Peyer's patch (tissue), 4 donors: Measurements from ENCODE around the gene LMO7.

Source experiments
- CTCF ChIP-seq, 6 experiments: fragments of 450-650 bp in 4 of 6; fragments of 200-600 bp in 2 of 6; sonication (generic) in 1 of 6; IDR thresholded peaks; one replicate each; pipeline ENCODE4 v1.5.1; 2017 to 2019; ENCODE audit warnings: antibody characterized with exemption in 6 of 6, mild to moderate bottlenecking in 3 of 6, moderate library complexity in 1 of 6
- POLR2A ChIP-seq, 2 donors: fragments of 450-650 bp; IDR thresholded peaks; one replicate each; pipeline ENCODE4 v1.5.1; 2017; ENCODE audit warnings: antibody characterized with exemption in 2 of 2, mild to moderate bottlenecking in 2 of 2, moderate library complexity in 2 of 2

GRCh38 chr13:75797239-75797638, 161.1 kb downstream of the LMO7 start:
- TF ChIP-seq CTCF (IDR thresholded peaks at IDR 0.05) (no peak), POLR2A (IDR thresholded peaks at IDR 0.05) (no peak)
